Panc1 (cell line): Measurements from ENCODE around the gene CBARP.

Source experiments
- POLR2AphosphoS5 ChIP-seq: IDR thresholded peaks from 2 replicates; pipeline ENCODE4 v1.6.1; 2012; ENCODE audit warnings: mild to moderate bottlenecking, low read depth, low read length, moderate library complexity
- SIN3A ChIP-seq: IDR thresholded peaks from 2 replicates; pipeline ENCODE4 v1.6.1; 2012; ENCODE audit warnings: low read depth, mild to moderate bottlenecking, low read length, moderate library complexity, borderline replicate concordance; ENCODE audit not compliant: insufficient read depth
- TCF7L2 ChIP-seq: IDR thresholded peaks from 2 replicates; pipeline ENCODE4 v1.6.1; 2011; ENCODE audit warnings: mild to moderate bottlenecking, low read depth, low read length, inconsistent platforms
- TF ChIP-seq, protein P1 (sequence below): fragments of 450-650 bp; IDR thresholded peaks from 2 replicates; pipeline ENCODE4 v1.5.1; 2017; ENCODE audit warnings: mild to moderate bottlenecking
- TF ChIP-seq, protein P2 (sequence below), 2 experiments: IDR thresholded peaks; 2 replicates each; pipeline ENCODE4 v1.6.1; 2011 to 2012; ENCODE audit warnings: low read depth in 2 of 2, control low read depth in 1 of 2, low read length in 1 of 2, mild to moderate bottlenecking in 1 of 2, moderate library complexity in 1 of 2; ENCODE audit not compliant: insufficient read depth in 1 of 2

DNA sequence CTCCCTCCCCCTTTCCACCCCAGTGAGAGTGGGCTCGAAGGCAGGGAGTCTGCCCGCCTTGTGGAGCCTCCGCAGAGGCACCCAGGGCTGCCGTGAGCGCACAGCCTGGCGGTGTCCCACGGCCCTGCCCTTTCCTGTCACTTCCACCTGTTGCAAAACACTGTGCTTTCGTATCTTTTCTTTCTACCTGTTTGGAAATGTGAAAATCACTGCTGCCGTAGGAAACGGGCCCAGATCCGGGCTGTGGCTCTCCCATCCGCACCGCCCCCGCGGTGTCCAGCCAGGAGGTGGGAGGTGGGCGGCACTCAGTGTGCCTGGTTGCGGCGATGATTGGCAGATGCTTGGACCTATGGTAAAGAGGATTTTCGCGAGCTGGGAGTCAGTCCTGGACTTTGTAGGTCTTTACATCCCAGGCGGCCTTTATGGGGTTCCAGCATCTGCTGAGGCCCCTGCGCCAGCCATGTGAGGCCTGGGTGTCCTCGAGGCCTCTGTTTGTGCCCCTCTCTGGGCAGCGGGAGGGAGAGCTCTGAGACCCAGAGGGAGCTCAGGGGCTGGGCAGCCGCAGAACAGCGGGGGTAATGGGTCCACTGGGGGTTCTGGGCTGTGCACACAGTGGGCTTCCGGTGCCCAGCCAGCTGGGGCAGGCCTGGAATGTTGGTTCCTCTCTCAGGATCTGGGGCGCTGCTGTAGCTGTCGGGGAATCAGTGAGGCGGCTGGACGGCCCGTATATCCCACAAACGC, 26.1 kb downstream of the CBARP start:
- TF ChIP-seq, protein P1, sequence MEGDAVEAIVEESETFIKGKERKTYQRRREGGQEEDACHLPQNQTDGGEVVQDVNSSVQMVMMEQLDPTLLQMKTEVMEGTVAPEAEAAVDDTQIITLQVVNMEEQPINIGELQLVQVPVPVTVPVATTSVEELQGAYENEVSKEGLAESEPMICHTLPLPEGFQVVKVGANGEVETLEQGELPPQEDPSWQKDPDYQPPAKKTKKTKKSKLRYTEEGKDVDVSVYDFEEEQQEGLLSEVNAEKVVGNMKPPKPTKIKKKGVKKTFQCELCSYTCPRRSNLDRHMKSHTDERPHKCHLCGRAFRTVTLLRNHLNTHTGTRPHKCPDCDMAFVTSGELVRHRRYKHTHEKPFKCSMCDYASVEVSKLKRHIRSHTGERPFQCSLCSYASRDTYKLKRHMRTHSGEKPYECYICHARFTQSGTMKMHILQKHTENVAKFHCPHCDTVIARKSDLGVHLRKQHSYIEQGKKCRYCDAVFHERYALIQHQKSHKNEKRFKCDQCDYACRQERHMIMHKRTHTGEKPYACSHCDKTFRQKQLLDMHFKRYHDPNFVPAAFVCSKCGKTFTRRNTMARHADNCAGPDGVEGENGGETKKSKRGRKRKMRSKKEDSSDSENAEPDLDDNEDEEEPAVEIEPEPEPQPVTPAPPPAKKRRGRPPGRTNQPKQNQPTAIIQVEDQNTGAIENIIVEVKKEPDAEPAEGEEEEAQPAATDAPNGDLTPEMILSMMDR, result no peak
- TF ChIP-seq POLR2AphosphoS5 (no peak), SIN3A (no peak), TCF7L2 (no peak)
- TF ChIP-seq, protein P2, sequence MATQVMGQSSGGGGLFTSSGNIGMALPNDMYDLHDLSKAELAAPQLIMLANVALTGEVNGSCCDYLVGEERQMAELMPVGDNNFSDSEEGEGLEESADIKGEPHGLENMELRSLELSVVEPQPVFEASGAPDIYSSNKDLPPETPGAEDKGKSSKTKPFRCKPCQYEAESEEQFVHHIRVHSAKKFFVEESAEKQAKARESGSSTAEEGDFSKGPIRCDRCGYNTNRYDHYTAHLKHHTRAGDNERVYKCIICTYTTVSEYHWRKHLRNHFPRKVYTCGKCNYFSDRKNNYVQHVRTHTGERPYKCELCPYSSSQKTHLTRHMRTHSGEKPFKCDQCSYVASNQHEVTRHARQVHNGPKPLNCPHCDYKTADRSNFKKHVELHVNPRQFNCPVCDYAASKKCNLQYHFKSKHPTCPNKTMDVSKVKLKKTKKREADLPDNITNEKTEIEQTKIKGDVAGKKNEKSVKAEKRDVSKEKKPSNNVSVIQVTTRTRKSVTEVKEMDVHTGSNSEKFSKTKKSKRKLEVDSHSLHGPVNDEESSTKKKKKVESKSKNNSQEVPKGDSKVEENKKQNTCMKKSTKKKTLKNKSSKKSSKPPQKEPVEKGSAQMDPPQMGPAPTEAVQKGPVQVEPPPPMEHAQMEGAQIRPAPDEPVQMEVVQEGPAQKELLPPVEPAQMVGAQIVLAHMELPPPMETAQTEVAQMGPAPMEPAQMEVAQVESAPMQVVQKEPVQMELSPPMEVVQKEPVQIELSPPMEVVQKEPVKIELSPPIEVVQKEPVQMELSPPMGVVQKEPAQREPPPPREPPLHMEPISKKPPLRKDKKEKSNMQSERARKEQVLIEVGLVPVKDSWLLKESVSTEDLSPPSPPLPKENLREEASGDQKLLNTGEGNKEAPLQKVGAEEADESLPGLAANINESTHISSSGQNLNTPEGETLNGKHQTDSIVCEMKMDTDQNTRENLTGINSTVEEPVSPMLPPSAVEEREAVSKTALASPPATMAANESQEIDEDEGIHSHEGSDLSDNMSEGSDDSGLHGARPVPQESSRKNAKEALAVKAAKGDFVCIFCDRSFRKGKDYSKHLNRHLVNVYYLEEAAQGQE (IDR thresholded peaks at IDR 0.05; ENCODE audit: insufficient read depth in 1 of 2, low read depth in 2 of 2, low read length in 1 of 2), result no peak
